Ecto neural progenitor cell (in vitro differentiated cells): Measurements from ENCODE around the gene CLIC2.

Experiments used
- DNase-seq: peaks from one replicate; pipeline ENCODE4 v3.0.0-alpha.2; 2018; ENCODE audit warnings: low spot score

Gene CLIC2

DNA sequence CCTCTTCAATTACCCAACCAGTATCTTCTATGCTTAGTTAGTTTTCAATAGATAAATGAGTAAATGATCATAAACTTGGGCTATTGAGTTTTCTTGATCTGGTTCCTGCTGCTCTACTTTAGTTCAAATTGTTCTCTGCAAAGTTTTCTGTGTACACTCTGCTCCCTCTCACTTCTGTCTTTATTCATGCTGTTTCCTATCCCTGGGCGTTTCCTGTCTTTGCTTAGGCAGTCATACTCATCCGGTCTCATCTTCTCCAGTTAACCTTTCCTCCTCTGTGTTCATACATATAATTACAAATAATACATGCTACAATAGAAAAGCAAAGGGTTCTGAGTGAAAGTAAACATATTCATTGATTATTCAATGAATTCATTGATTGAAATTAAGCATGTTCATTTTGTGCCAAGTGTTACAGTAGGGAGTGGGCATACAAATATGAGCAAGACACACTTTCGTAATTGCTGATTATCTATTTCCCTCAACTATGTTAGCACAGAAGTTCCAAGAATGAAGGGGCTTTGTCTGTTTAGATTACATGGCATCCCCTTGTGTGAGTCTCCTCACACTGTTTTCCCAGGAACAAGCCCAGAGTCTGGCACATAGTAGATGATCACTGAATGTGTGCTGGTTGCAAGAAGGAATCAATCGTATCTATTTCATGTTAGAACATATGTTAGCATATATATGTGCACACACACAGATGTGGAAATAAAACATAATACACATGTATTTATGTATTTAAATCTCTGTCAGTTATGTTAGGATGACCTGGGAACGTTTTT is 71.3 kb downstream of the CLIC2 start:
- DNase-seq: no peak

DNA sequence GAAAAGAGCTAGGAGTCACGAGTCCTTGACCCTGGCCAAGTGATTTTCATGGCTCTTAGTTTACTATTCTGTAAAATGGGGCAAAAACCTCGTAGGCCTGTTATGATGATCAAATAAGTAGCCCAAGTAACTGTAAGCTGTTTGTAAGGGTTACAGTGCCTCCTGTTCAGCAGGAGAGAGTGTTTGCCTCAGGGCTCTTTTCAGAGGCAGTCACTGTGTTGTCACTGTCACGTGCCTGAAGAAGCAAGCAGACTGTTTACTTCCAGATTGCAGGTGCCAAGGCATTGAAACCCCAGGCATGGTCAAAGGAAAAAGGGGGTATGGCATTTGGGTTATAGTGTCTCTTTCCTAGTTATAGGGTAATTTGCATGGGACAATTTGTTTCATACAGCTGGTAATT is 74.7 kb downstream of the CLIC2 start:
- no peak for DNase-seq

DNA sequence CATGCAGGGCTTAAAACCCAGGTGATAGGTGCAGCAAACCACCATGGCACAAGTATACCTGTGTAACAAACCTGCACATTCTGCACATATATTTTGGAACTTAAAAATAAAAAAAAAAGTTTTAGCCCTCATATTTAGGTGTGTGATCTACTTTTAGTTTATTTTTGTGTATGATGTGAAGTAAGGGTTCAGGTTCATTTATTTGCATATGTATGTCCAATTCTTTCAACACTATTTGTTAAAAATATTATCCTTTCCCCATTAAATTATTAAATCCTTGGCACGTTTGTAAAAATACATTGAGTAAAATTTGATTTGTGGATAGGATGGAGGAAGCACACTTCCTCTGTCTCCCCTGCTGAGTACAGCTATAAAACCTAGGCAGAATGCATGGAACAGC is 83.0 kb downstream of the CLIC2 start:
- DNase-seq: no peak

DNA sequence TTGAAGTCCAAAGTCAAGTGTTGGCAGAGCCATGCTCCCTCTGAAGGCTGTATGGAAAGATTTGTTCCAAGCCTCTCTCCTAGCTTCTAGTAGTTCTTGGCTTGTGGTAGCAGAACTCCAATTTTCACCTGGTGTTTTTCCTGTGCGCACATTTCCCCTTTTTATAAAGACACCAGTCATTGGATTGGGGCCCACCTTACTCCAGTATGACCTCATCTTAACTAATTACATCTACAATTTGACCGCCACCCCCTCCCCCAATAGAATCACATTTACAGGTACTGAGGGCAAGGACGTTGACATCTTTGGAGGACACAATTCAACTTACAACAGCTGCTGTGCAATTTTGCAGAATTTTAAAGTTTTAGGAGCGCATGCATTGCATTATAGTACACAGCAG is 86.9 kb downstream of the CLIC2 start:
- no peak for DNase-seq

DNA sequence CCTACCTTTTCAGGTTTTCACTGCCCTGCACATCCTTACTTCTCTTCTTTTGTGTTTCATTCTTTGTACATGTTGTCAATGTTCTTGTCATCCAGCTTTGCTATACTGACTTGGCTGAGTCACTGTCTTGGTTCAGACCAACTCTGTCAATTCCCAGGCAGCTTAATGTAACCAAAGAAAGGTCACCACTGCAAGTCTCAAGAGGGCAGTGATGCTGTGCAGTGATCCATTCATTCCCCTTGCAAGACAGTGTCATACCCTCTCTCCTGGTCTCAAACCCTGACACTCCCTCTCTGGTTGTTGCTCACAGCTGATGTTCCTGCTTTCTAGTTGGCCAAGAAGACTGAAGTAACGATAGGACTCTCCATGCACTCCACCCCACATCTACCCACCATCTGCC is 87.7 kb downstream of the CLIC2 start:
- DNase-seq: no peak

DNA sequence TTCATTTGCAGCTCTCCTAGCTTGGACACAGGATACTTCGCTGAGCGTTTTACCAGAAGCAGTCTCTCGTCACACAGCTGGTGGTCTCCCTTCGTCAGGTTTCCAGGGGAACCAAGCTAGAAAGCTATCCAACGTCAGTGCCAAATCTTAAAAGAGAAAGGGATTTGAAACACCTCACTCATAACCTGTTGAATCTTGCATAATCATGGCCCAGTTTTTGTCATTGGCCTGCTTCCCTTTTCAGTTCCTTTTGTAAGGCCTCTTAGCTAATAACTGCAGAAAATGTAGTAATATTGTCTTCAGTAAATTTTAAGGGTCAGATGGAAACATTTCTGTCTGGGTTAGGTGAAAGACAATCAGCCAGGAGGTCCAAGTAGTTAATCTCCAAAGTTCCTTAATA is 92.1 kb downstream of the CLIC2 start:
- no peak for DNase-seq

DNA sequence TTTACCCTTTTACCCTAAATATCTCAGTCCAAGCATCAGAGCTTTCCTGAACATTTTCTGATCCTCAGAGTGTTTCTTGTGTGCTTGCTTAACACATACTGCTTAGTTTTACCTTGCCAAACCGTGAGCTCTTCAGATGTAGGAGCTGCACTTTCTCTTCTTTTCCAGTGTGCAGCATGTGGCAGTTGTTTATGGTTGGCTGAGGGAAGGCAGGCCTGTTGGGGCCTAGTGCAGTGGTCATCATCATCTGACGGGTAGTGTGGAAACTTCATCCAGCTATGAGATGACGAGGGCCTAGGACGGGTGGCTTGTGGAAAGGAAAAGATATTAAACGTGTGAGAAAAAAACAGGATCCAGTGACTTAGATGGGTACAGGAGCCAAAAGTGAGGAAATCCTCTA is 96.7 kb downstream of the CLIC2 start:
- no peak for DNase-seq

DNA sequence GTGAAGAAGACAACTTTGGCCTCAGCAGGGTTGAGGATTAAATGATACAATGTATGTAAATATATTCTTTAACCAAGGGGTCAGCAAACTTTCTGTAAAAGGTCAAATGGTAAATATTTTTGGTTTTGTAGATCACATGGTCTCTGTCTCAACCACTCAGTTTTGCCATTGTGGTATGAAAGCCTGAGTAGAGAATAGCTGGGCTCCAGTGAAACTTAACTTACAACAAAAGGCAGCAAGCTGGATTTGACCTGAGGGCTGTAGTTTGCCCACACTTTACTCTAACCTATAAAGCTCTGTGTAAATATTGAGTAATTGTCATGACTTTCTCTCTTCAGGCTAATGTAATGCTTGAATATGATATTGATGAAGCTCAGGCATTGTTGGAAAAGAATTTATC is 98.5 kb downstream of the CLIC2 start:
- DNase-seq: no peak

DNA sequence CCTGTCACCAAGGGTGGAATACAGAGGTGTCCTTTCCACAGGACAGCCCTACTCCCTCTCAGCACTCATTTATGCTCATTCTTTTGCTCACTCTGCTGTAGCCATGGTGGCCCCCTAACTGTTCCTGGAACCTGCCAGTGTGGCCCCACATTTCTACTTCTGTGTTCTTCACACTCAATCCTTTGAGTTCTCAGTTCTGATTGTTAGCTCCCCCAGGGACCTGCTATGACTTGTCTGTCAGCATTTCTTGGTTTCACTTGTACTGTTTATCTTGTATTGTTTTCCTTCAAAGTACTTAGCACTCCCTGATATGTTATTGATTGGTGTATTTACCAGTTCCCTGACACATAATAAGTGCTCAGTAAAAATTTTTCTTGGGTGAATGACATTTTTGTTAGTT is 103.3 kb downstream of the CLIC2 start:
- no peak for DNase-seq
